SK-N-SH treated with all-trans-retinoic acid at 6 μM for 48 hours (cell line): ENCODE data around the gene ZNF358.

Experiments used
- ATAC-seq: fragments of 200-7000 bp; cut with Tn5 transposase; 3 replicates; pipeline ENCODE4 v1.9.1; 2020; ENCODE audit warnings: mild to moderate bottlenecking, moderate library complexity
- ARNTL ChIP-seq: fragments of 450-650 bp; formaldehyde crosslinking; IDR thresholded peaks from 2 replicates; pipeline ENCODE4 v1.5.0; 2020; ENCODE audit warnings: low read depth, mild to moderate bottlenecking, moderate library complexity, borderline replicate concordance
- BACH2 ChIP-seq: fragments of 250-450 bp; sonication (Bioruptor Pico); IDR thresholded peaks from 2 replicates; pipeline ENCODE4 v1.9.0; 2021; ENCODE audit warnings: mild to moderate bottlenecking, borderline replicate concordance
- CSDC2 ChIP-seq: fragments of 250-450 bp; sonication (Bioruptor Pico); IDR thresholded peaks from 2 replicates; pipeline ENCODE4 v1.5.0; 2020; ENCODE audit warnings: mild to moderate bottlenecking, moderate library complexity
- CSRNP3 ChIP-seq: fragments of 250-450 bp; sonication (Bioruptor Pico); IDR thresholded peaks from 2 replicates; pipeline ENCODE4 v1.5.1; 2021; ENCODE audit warnings: mild to moderate bottlenecking, moderate library complexity
- ESRRG ChIP-seq: fragments of 250-450 bp; sonication (Bioruptor Pico); IDR thresholded peaks from 2 replicates; pipeline ENCODE4 v1.6.1; 2021; ENCODE audit warnings: mild to moderate bottlenecking
- GLIS3 ChIP-seq: fragments of 250-450 bp; sonication (Bioruptor Pico); IDR thresholded peaks from 2 replicates; pipeline ENCODE4 v1.5.0; 2020; ENCODE audit warnings: mild to moderate bottlenecking, moderate library complexity
- ISL1 ChIP-seq: fragments of 250-450 bp; sonication (Bioruptor Pico); IDR thresholded peaks from 2 replicates; pipeline ENCODE4 v2.1.2; 2022; ENCODE audit warnings: mild to moderate bottlenecking, moderate library complexity
- OSR1 ChIP-seq: fragments of 250-450 bp; sonication (Bioruptor Pico); IDR thresholded peaks from 2 replicates; pipeline ENCODE4 v1.8.0; 2022; ENCODE audit warnings: moderate library complexity, mild to moderate bottlenecking, inconsistent platforms
- PPARA ChIP-seq: fragments of 250-450 bp; sonication (Bioruptor Pico); IDR thresholded peaks from 2 replicates; pipeline ENCODE4 v1.5.0; 2020; ENCODE audit warnings: mild to moderate bottlenecking, borderline replicate concordance
- RARB ChIP-seq: fragments of 250-450 bp; sonication (Bioruptor Pico); IDR thresholded peaks from 2 replicates; pipeline ENCODE4 v1.8.0; 2021; ENCODE audit warnings: mild to moderate bottlenecking, moderate library complexity
- SNAI2 ChIP-seq: fragments of 250-450 bp; sonication (Bioruptor Pico); IDR thresholded peaks from 2 replicates; pipeline ENCODE4 v1.5.0; 2020; ENCODE audit warnings: mild to moderate bottlenecking, moderate library complexity
- TCF4 ChIP-seq: fragments of 250-450 bp; sonication (Bioruptor Pico); IDR thresholded peaks from 2 replicates; pipeline ENCODE4 v1.8.0; 2021; ENCODE audit warnings: mild to moderate bottlenecking, moderate library complexity, borderline replicate concordance
- TOX ChIP-seq: fragments of 250-450 bp; sonication (Bioruptor Pico); IDR thresholded peaks from 2 replicates; pipeline ENCODE4 v1.8.0; 2021; ENCODE audit warnings: mild to moderate bottlenecking, moderate library complexity, borderline replicate concordance
- ZC3H10 ChIP-seq: fragments of 250-450 bp; sonication (Bioruptor Pico); IDR thresholded peaks from 2 replicates; pipeline ENCODE4 v1.5.1; 2021; ENCODE audit warnings: mild to moderate bottlenecking, moderate library complexity
- ZFP3 ChIP-seq: fragments of 250-450 bp; sonication (Bioruptor Pico); IDR thresholded peaks from 2 replicates; pipeline ENCODE4 v1.5.0; 2020; ENCODE audit warnings: mild to moderate bottlenecking, moderate library complexity
- ZFP30 ChIP-seq: fragments of 450-650 bp; formaldehyde crosslinking; IDR thresholded peaks from 2 replicates; pipeline ENCODE4 v1.5.0; 2022; ENCODE audit warnings: mild to moderate bottlenecking, moderate library complexity
- ZNF565 ChIP-seq: fragments of 450-650 bp; formaldehyde crosslinking; conservative IDR thresholded peaks from 2 replicates; pipeline ENCODE4 v1.5.0; 2020; ENCODE audit warnings: low read depth, mild to moderate bottlenecking, moderate library complexity
- ZNF70 ChIP-seq: fragments of 450-650 bp; formaldehyde crosslinking; IDR thresholded peaks from 2 replicates; pipeline ENCODE4 v1.5.0; 2020; ENCODE audit warnings: mild to moderate bottlenecking, moderate library complexity
- ZNF8 ChIP-seq: fragments of 450-650 bp; formaldehyde crosslinking; IDR thresholded peaks from 2 replicates; pipeline ENCODE4 v1.5.0; 2020; ENCODE audit warnings: mild to moderate bottlenecking, moderate library complexity
- TF ChIP-seq, protein P1 (sequence below): fragments of 250-450 bp; sonication (Bioruptor Pico); IDR thresholded peaks from 2 replicates; pipeline ENCODE4 v1.5.1; 2020; ENCODE audit warnings: low read depth, mild to moderate bottlenecking, moderate library complexity
- TF ChIP-seq, protein P2 (sequence below): fragments of 250-450 bp; sonication (Bioruptor Pico); IDR thresholded peaks from 2 replicates; pipeline ENCODE4 v1.8.0; 2020; ENCODE audit warnings: mild to moderate bottlenecking, moderate library complexity, borderline replicate concordance
- TF ChIP-seq, protein P3 (sequence below): fragments of 250-450 bp; sonication (Bioruptor Pico); IDR thresholded peaks from 2 replicates; pipeline ENCODE4 v1.8.0; 2021; ENCODE audit warnings: low read depth, mild to moderate bottlenecking, moderate library complexity, borderline replicate concordance

ZNF358 gene

GRCh38 chr19:7524523-7524922 lies 8.6 kb downstream of the ZNF358 start:
- no peak for ATAC-seq
- TF ChIP-seq OSR1 (CRISPR knock-in tag) (no peak), ESRRG (CRISPR knock-in tag) (no peak), TOX (CRISPR knock-in tag) (no peak), BACH2 (CRISPR knock-in tag) (no peak), CSDC2 (no peak), RARB (CRISPR knock-in tag) (no peak), TCF4 (CRISPR knock-in tag) (no peak)
- TF ChIP-seq, protein P1, sequence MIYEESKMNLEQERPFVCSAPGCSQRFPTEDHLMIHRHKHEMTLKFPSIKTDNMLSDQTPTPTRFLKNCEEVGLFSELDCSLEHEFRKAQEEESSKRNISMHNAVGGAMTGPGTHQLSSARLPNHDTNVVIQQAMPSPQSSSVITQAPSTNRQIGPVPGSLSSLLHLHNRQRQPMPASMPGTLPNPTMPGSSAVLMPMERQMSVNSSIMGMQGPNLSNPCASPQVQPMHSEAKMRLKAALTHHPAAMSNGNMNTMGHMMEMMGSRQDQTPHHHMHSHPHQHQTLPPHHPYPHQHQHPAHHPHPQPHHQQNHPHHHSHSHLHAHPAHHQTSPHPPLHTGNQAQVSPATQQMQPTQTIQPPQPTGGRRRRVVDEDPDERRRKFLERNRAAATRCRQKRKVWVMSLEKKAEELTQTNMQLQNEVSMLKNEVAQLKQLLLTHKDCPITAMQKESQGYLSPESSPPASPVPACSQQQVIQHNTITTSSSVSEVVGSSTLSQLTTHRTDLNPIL (CRISPR knock-in tag), result no peak

GRCh38 chr19:7524992-7525739 lies 9.3 kb downstream of the ZNF358 start:
- TF ChIP-seq PPARA (CRISPR knock-in tag) (no peak), ESRRG (CRISPR knock-in tag) (no peak), SNAI2 (no peak), GLIS3 (CRISPR knock-in tag) (no peak), CSDC2 (no peak), BACH2 (CRISPR knock-in tag) (no peak), ZNF70 (no peak), ARNTL (CRISPR knock-in tag) (no peak), TOX (CRISPR knock-in tag) (no peak), ZFP3 (CRISPR knock-in tag) (no peak), ZNF565 (CRISPR knock-in tag) (no peak), ZNF8 (CRISPR knock-in tag) (no peak), TCF4 (CRISPR knock-in tag) (no peak), OSR1 (CRISPR knock-in tag) (no peak)
- TF ChIP-seq, protein P2, sequence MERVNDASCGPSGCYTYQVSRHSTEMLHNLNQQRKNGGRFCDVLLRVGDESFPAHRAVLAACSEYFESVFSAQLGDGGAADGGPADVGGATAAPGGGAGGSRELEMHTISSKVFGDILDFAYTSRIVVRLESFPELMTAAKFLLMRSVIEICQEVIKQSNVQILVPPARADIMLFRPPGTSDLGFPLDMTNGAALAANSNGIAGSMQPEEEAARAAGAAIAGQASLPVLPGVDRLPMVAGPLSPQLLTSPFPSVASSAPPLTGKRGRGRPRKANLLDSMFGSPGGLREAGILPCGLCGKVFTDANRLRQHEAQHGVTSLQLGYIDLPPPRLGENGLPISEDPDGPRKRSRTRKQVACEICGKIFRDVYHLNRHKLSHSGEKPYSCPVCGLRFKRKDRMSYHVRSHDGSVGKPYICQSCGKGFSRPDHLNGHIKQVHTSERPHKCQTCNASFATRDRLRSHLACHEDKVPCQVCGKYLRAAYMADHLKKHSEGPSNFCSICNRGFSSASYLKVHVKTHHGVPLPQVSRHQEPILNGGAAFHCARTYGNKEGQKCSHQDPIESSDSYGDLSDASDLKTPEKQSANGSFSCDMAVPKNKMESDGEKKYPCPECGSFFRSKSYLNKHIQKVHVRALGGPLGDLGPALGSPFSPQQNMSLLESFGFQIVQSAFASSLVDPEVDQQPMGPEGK (CRISPR knock-in tag), result no peak
- TF ChIP-seq, protein P3, sequence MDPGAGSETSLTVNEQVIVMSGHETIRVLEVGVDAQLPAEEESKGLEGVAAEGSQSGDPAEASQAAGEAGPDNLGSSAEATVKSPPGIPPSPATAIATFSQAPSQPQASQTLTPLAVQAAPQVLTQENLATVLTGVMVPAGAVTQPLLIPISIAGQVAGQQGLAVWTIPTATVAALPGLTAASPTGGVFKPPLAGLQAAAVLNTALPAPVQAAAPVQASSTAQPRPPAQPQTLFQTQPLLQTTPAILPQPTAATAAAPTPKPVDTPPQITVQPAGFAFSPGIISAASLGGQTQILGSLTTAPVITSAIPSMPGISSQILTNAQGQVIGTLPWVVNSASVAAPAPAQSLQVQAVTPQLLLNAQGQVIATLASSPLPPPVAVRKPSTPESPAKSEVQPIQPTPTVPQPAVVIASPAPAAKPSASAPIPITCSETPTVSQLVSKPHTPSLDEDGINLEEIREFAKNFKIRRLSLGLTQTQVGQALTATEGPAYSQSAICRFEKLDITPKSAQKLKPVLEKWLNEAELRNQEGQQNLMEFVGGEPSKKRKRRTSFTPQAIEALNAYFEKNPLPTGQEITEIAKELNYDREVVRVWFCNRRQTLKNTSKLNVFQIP (CRISPR knock-in tag), result no peak
- TF ChIP-seq, all 23 proteins: peak for 0
- no peak for ATAC-seq

- ATAC-seq, result no peak
- TF ChIP-seq, protein P3 (CRISPR knock-in tag), result no peak
- TF ChIP-seq ZC3H10 (CRISPR knock-in tag), result no peak
- no peak for TF ChIP-seq ZFP30
- TF ChIP-seq, protein P2 (CRISPR knock-in tag), result no peak
- TF ChIP-seq ZNF565 (CRISPR knock-in tag), result no peak
- TF ChIP-seq ZNF8 (CRISPR knock-in tag), result no peak
- TF ChIP-seq CSRNP3 (CRISPR knock-in tag), result no peak
- TF ChIP-seq ARNTL (CRISPR knock-in tag), result no peak
- no peak for TF ChIP-seq PPARA (CRISPR knock-in tag)
- TF ChIP-seq ISL1 (CRISPR knock-in tag), result no peak
- no peak for TF ChIP-seq RARB (CRISPR knock-in tag)
- TF ChIP-seq ESRRG (CRISPR knock-in tag), result no peak
- no peak for TF ChIP-seq TCF4 (CRISPR knock-in tag)
- TF ChIP-seq, protein P1 (CRISPR knock-in tag), result no peak
- no peak for TF ChIP-seq TOX (CRISPR knock-in tag)
- no peak for TF ChIP-seq ZNF70
- TF ChIP-seq BACH2 (CRISPR knock-in tag), result no peak
- no peak for TF ChIP-seq ZFP3 (CRISPR knock-in tag)
- no peak for TF ChIP-seq CSDC2
- TF ChIP-seq OSR1 (CRISPR knock-in tag), result no peak
Measured at GRCh38 chr19:7526059-7526929, 10.4 kb downstream of the ZNF358 start.
